GM21360 (cell line): ENCODE measurements around the gene GALNS.
"Not testable (repeated sequence)": the region's sequence is repeated elsewhere in the genome, so short reads cannot be mapped to it uniquely, and the experiment has no call there.

Experiments
- ATAC-seq: cut with Tn5 transposase; IDR thresholded peaks from one replicate; pipeline ENCODE4 v1.9.1; 2021; ENCODE audit warnings: mild to moderate bottlenecking, moderate library complexity; ENCODE audit not compliant: unreplicated experiment

Gene GALNS

GRCh38 chr16:88856828-88857727 is at the start of gene GALNS, which contains the start of gene TRAPPC2L:
TSS of gene GALNS (minus strand) at chr16:88856947. CDS start at chr16:88856877, 70 bp downstream.
TSS of gene TRAPPC2L (plus strand) at chr16:88857127. CDS start at chr16:88857151, 24 bp downstream.
- ATAC-seq, result peak; percentile 71

- ATAC-seq, result no peak
These were observed 49.3 kb upstream of the GALNS start for GRCh38 chr16:88906020-88906419.

- ATAC-seq, result no peak
These were observed 48.8 kb upstream of the GALNS start for GRCh38 chr16:88905563-88905962.

GRCh38 chr16:88904676-88905365 is 48.1 kb upstream of the GALNS start:
- no peak for ATAC-seq

GRCh38 chr16:88903267-88903666 is 46.5 kb upstream of the GALNS start:
- ATAC-seq, result no peak

- no peak for ATAC-seq
These were observed 46.0 kb upstream of the GALNS start for GRCh38 chr16:88902744-88903143.

GRCh38 chr16:88901718-88902337 is 45.1 kb upstream of the GALNS start:
- no peak for ATAC-seq

GRCh38 chr16:88900662-88901052 is 43.9 kb upstream of the GALNS start:
- ATAC-seq, result no peak

GRCh38 chr16:88899901-88900661 is 43.3 kb upstream of the GALNS start:
- no peak for ATAC-seq

- ATAC-seq, result no peak
These were observed 41.1 kb upstream of the GALNS start for GRCh38 chr16:88897696-88898425.

- no peak for ATAC-seq
These were observed 39.7 kb upstream of the GALNS start for GRCh38 chr16:88896238-88897070.

- ATAC-seq, result no peak
These were observed 38.6 kb upstream of the GALNS start for GRCh38 chr16:88895335-88895734.

GRCh38 chr16:88894681-88895300 is 38.0 kb upstream of the GALNS start:
- ATAC-seq, result no peak

- ATAC-seq, result not testable (repeated sequence)
These were observed 37.5 kb upstream of the GALNS start for GRCh38 chr16:88894266-88894665.

GRCh38 chr16:88893127-88893968 is 36.6 kb upstream of the GALNS start:
- ATAC-seq, result no peak

GRCh38 chr16:88892065-88892464 is 35.3 kb upstream of the GALNS start:
- ATAC-seq, result no peak

GRCh38 chr16:88891083-88891482 is 34.3 kb upstream of the GALNS start:
- ATAC-seq, result no peak
